PFSK-1 (cell line): ENCODE data around the gene HPD.

ENCODE experiments used
- FOXP2 ChIP-seq: optimal IDR thresholded peaks from 2 replicates; pipeline ENCODE3; 2011; ENCODE audit warnings: borderline replicate concordance, control low read depth, inconsistent platforms; ENCODE audit not compliant: insufficient read depth; ENCODE audit errors: extremely low read length, extremely low read depth
- POLR2AphosphoS5 ChIP-seq: IDR thresholded peaks from 2 replicates; pipeline ENCODE4 v1.6.1; 2012; ENCODE audit warnings: low read depth, mild to moderate bottlenecking, control low read depth, low read length, moderate library complexity
- SIN3A ChIP-seq: IDR thresholded peaks from 2 replicates; pipeline ENCODE4 v1.6.1; 2012; ENCODE audit warnings: mild to moderate bottlenecking, low read length, moderate library complexity, borderline replicate concordance; ENCODE audit not compliant: insufficient read depth
- TAF1 ChIP-seq: IDR thresholded peaks from 2 replicates; pipeline ENCODE4 v1.6.1; 2012; ENCODE audit warnings: low read length, control low read depth, borderline replicate concordance; ENCODE audit not compliant: insufficient read depth

DNA sequence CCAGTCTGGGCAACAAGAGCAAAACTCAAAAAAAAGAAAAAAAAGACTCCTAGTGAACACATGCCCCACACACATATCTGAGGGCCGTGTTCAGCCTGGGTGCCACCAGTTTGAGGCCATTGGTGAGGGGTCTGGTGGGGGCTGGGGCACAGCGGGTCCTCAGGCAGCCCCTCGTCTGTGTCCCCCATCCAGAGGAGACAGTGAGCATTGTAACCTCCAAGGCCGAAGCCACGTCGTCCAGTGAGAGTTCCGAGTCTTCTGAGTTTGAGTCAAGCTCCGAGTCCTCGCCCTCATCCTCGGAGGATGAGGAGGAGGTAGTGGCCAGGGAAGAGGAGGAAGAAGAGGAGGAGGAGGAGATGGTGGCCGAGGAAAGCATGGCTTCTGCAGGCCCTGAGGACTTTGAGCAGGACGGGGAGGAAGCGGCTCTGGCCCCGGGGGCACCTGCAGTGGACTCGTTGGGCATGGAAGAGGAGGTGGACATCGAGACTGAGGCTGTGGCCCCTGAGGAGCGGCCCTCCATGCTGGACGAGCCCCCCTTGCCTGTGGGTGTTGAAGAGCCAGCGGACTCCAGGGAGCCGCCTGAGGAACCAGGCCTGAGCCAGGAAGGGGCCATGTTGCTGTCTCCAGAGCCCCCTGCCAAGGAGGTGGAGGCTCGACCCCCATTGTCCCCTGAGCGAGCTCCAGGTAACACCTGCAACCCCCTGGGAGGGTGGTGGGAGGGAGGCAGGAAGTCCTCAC lies 39.3 kb downstream of the HPD start:
- TF ChIP-seq TAF1 (no peak), POLR2AphosphoS5 (no peak), SIN3A (no peak), FOXP2 (no peak)
